Endodermal cell (in vitro differentiated cells): ENCODE data around the gene PLEKHA6. TPM values are rescaled to one million over a fixed set of nuclear protein-coding genes. Genes with fewer than 3 reads are reported as not detected.

Experiments used
- DNase-seq: peaks from one replicate; pipeline ENCODE4 v3.0.0-alpha.2; 2017
- H3K27ac ChIP-seq: 2 replicates; pipeline ENCODE4 v1.5.1; 2013; ENCODE audit warnings: mild to moderate bottlenecking, low read depth, low read length, moderate library complexity
- H3K27me3 ChIP-seq: 2 replicates; pipeline ENCODE4 v1.6.1; 2013; ENCODE audit warnings: mild to moderate bottlenecking, low read length, moderate library complexity; ENCODE audit not compliant: insufficient read depth, control insufficient read depth, poor library complexity, severe bottlenecking
- H3K36me3 ChIP-seq: 2 replicates; pipeline ENCODE4 v1.7.0; 2013; ENCODE audit warnings: mild to moderate bottlenecking, low read length, moderate library complexity; ENCODE audit not compliant: control insufficient read depth, insufficient read depth
- H3K4me1 ChIP-seq: one replicate; pipeline ENCODE4 v1.7.0; 2013; ENCODE audit warnings: low read length; ENCODE audit not compliant: control insufficient read depth, insufficient read depth
- H3K4me3 ChIP-seq: 2 replicates; pipeline ENCODE4 v1.5.1; 2013; ENCODE audit warnings: mild to moderate bottlenecking, low read length, moderate library complexity
- H3K9ac ChIP-seq: 2 replicates; pipeline ENCODE4 v1.6.1; 2013; ENCODE audit warnings: mild to moderate bottlenecking, low read length, moderate library complexity; ENCODE audit not compliant: poor library complexity, severe bottlenecking; ENCODE audit errors: extremely low read depth
- H3K9me3 ChIP-seq: 2 replicates; pipeline ENCODE4 v1.6.1; 2013; ENCODE audit warnings: mild to moderate bottlenecking, low read length, moderate library complexity; ENCODE audit not compliant: control insufficient read depth
- H3K27ac Mint-ChIP-seq: 2 replicates; pipeline ENCODE4 v1.8.0; 2020; ENCODE audit warnings: mixed read lengths
- H3K27me3 Mint-ChIP-seq: 2 replicates; pipeline ENCODE4 v1.8.0; 2021; ENCODE audit warnings: mild to moderate bottlenecking, mixed read lengths; ENCODE audit not compliant: insufficient read depth
- H3K36me3 Mint-ChIP-seq: 2 replicates; pipeline ENCODE4 v1.8.0; 2020; ENCODE audit warnings: low read depth, mixed read lengths
- H3K4me1 Mint-ChIP-seq: 2 replicates; pipeline ENCODE4 v1.8.0; 2020; ENCODE audit warnings: mixed read lengths
- H3K4me3 Mint-ChIP-seq: 2 replicates; pipeline ENCODE4 v1.8.0; 2020; ENCODE audit warnings: mild to moderate bottlenecking, moderate library complexity, mixed read lengths
- H3K9me3 Mint-ChIP-seq: 2 replicates; pipeline ENCODE4 v1.8.0; 2020; ENCODE audit warnings: mild to moderate bottlenecking, mixed read lengths
- CTCF ChIP-seq: fragments of 200-600 bp; sonication (generic); conservative IDR thresholded peaks from 2 replicates; pipeline ENCODE4 v1.5.0; 2021; ENCODE audit warnings: antibody characterized with exemption, mild to moderate bottlenecking
- WGBS, 2 experiments: methylation state at CpG; one replicate each; pipeline versions ENCODE4 v1.1.5 to v1.1.7; 2013; ENCODE audit warnings: missing lambda C conversion rate in 2 of 2, mixed read lengths in 1 of 2; ENCODE audit not compliant: insufficient coverage in 1 of 2, insufficient read length in 1 of 2; 5-methylcytosine and 5-hydroxymethylcytosine counted together
- total RNA-seq, 2 donors: library from RNA; stranded (reverse); fragmentation: NEBNext Ultra II Directional in 1 of 2; extraction: Animal tissue kit (Norgen Biotek cat#: 25700) in 1 of 2; gene quantifications; 2 replicates in 1 of 2; 3 replicates in 1 of 2; pipeline ENCODE4 v1.2.1, GENCODE V29; 2021

The PLEKHA6 gene
- total RNA-seq, 2 donors from 2014 or later = 37.0 to 43.3 TPM

- no peak for TF ChIP-seq CTCF
- no peak overlapping the region for H3K4me3 ChIP-seq
- DNase-seq = peak; percentile 82
- H3K27ac ChIP-seq = no peak overlapping the region
- Mint-ChIP-seq H3K4me3 (no peak overlapping the region), H3K36me3 (no peaks in the 10 kb centered on the region), H3K4me1 (peaks cover 46% of the 10 kb centered on the region), H3K27ac (peak overlapping the region; percentile 87), H3K9me3 (no peaks in the 10 kb centered on the region), H3K27me3 (peaks cover 11% of the 10 kb centered on the region)
- 13% methylated on average over 4 of the region's 4 CpGs; no CpG with 5 or more reads in 1 of the 2 experiments for WGBS, 2 experiments
- peaks cover 20% of the 10 kb centered on the region for H3K4me1 ChIP-seq
- no peaks in the 10 kb centered on the region for H3K9me3 ChIP-seq
- no peak overlapping the region for H3K9ac ChIP-seq
- H3K27me3 ChIP-seq = peaks cover 23% of the 10 kb centered on the region
- no peaks in the 10 kb centered on the region for H3K36me3 ChIP-seq
Observed at GRCh38 chr1:204304067-204304466, 55.7 kb downstream of the PLEKHA6 start.

- peaks cover 11% of the 10 kb centered on the region for H3K27me3 Mint-ChIP-seq
- Histone ChIP-seq H3K4me1 (peaks cover 16% of the 10 kb centered on the region), H3K4me3 (no peak overlapping the region), H3K27ac (no peak overlapping the region), H3K9me3 (no peaks in the 10 kb centered on the region), H3K36me3 (no peaks in the 10 kb centered on the region), H3K27me3 (peaks cover 23% of the 10 kb centered on the region), H3K9ac (no peak overlapping the region)
- no peak overlapping the region for H3K4me3 Mint-ChIP-seq
- TF ChIP-seq CTCF = peak; percentile 59
- WGBS, 2 experiments = 76 to 83% methylated on average over 2 to 3 of the region's 3 CpGs
- H3K36me3 Mint-ChIP-seq = no peaks in the 10 kb centered on the region
- H3K9me3 Mint-ChIP-seq = no peaks in the 10 kb centered on the region
- H3K4me1 Mint-ChIP-seq = peaks cover 42% of the 10 kb centered on the region
- H3K27ac Mint-ChIP-seq = peak overlapping the region; percentile 62
- DNase-seq = no peak
Observed at GRCh38 chr1:204302769-204303168, 57.0 kb downstream of the PLEKHA6 start.

- TF ChIP-seq CTCF = no peak
- no peaks in the 10 kb centered on the region for H3K9me3 Mint-ChIP-seq
- Histone ChIP-seq H3K4me3 (no peak overlapping the region), H3K9ac (no peak overlapping the region), H3K9me3 (no peaks in the 10 kb centered on the region), H3K36me3 (no peaks in the 10 kb centered on the region), H3K27me3 (peaks cover 14% of the 10 kb centered on the region), H3K27ac (no peak overlapping the region), H3K4me1 (peaks cover 14% of the 10 kb centered on the region)
- DNase-seq = no peak
- H3K36me3 Mint-ChIP-seq = no peaks in the 10 kb centered on the region
- peaks cover 8% of the 10 kb centered on the region for H3K27me3 Mint-ChIP-seq
- peaks cover 35% of the 10 kb centered on the region for H3K4me1 Mint-ChIP-seq
- no peak overlapping the region for H3K27ac Mint-ChIP-seq
- no peak overlapping the region for H3K4me3 Mint-ChIP-seq
- WGBS, 2 experiments = 93 to 97% methylated on average over 5 to 7 of the region's 7 CpGs
Observed at GRCh38 chr1:204301171-204301957, 58.4 kb downstream of the PLEKHA6 start.
